H1 (cell line): Measurements from ENCODE around the gene RMRP. TPM values are rescaled to one million over a fixed set of nuclear protein-coding genes. Genes with fewer than 3 reads are reported as not detected.

Experiments used
- CTCF ChIA-PET: fragments of 300-600 bp; sonication (Branson Sonifier 250); formaldehyde crosslinking; loops from one replicate; lab custom pipeline; 2021; ENCODE audit not compliant: partially characterized antibody; lab: Charles Lee
- POLR2A ChIA-PET: fragments of 300-600 bp; sonication (Branson Sonifier 250); formaldehyde crosslinking; loops from one replicate; lab custom pipeline; 2021; ENCODE audit warnings: inconsistent platforms; ENCODE audit not compliant: partially characterized antibody; lab: Charles Lee
- DNase-seq, 2 experiments: peaks; one replicate each; pipeline versions ENCODE4 v3.0.0 to v3.0.0-alpha.2; 2010 to 2022; ENCODE audit warnings: low spot score in 2 of 2, low read depth in 1 of 2, mixed read lengths in 1 of 2
- FAIRE-seq: peaks from 2 replicates; lab custom pipeline; 2011; peaks lifted over from hg19 to GRCh38; lab: Jason Lieb, UNC
- H2AFZ ChIP-seq: 2 replicates; pipeline ENCODE4 v1.8.1; 2012; ENCODE audit warnings: low read length, inconsistent platforms
- H2AK5ac ChIP-seq: 2 replicates; pipeline ENCODE4 v1.6.1; 2013; ENCODE audit warnings: low read depth, low read length
- H2BK120ac ChIP-seq: replicated peaks from 2 replicates; pipeline ENCODE3; 2013; ENCODE audit warnings: low read depth, low read length, inconsistent platforms
- H2BK12ac ChIP-seq: 2 replicates; pipeline ENCODE4 v1.6.1; 2013; ENCODE audit warnings: low read depth, low read length
- H2BK15ac ChIP-seq: 2 replicates; pipeline ENCODE4 v1.6.1; 2013; ENCODE audit warnings: low read length
- H2BK20ac ChIP-seq: 2 replicates; pipeline ENCODE4 v1.6.1; 2013; ENCODE audit warnings: low read length
- H2BK5ac ChIP-seq: 2 replicates; pipeline ENCODE4 v1.6.1; 2013; ENCODE audit warnings: low read depth, low read length
- H3K14ac ChIP-seq: 2 replicates; pipeline ENCODE4 v1.6.1; 2013; ENCODE audit warnings: inconsistent platforms; ENCODE audit not compliant: insufficient read length
- H3K18ac ChIP-seq: 2 replicates; pipeline ENCODE4 v1.6.1; 2013; ENCODE audit warnings: low read length; ENCODE audit errors: extremely low read depth
- H3K23ac ChIP-seq: 2 replicates; pipeline ENCODE4 v1.6.1; 2013; ENCODE audit warnings: inconsistent platforms; ENCODE audit not compliant: insufficient read length
- H3K23me2 ChIP-seq: 2 replicates; pipeline ENCODE4 v1.6.1; 2013; ENCODE audit warnings: low read depth, low read length
- H3K27ac ChIP-seq: 2 replicates; pipeline ENCODE4 v1.6.1; 2011; ENCODE audit warnings: low read depth, low read length, inconsistent platforms
- H3K27me3 ChIP-seq, 4 experiments: replicated peaks in 1 of 4; 1 replicate in 1 of 4; 2 replicates in 3 of 4; pipeline versions ENCODE4 v1.6.1 to v1.8.1; 2011 to 2013; ENCODE audit warnings: low read length in 3 of 4, mild to moderate bottlenecking in 3 of 4, inconsistent platforms in 2 of 4, mixed read lengths in 2 of 4, moderate library complexity in 1 of 4; ENCODE audit not compliant: control insufficient read depth in 3 of 4, insufficient read depth in 3 of 4; ENCODE audit errors: extremely low read depth in 1 of 4
- H3K36me3 ChIP-seq, 4 experiments: 2 replicates each; pipeline versions ENCODE4 v1.6.1 to v1.8.1; 2011 to 2013; ENCODE audit warnings: mild to moderate bottlenecking in 4 of 4, low read length in 3 of 4, moderate library complexity in 2 of 4, control low read depth in 1 of 4, inconsistent platforms in 1 of 4; ENCODE audit not compliant: insufficient read depth in 4 of 4, control insufficient read depth in 2 of 4
- H3K4ac ChIP-seq: replicated peaks from 2 replicates; pipeline ENCODE3; 2013; ENCODE audit warnings: low read length, low read depth, mixed read lengths, inconsistent platforms; ENCODE audit not compliant: insufficient read length
- H3K4me1 ChIP-seq, 4 experiments: replicated peaks in 1 of 4; 1 replicate in 1 of 4; 2 replicates in 3 of 4; pipeline versions ENCODE4 v1.6.1 to v1.8.1; 2011 to 2013; ENCODE audit warnings: low read length in 3 of 4, inconsistent platforms in 2 of 4, mixed read lengths in 1 of 4; ENCODE audit not compliant: insufficient read depth in 4 of 4, control insufficient read depth in 3 of 4
- H3K4me2 ChIP-seq, 2 experiments: 2 replicates each; pipeline versions ENCODE4 v1.6.1 to v1.8.1; 2011 to 2013; ENCODE audit warnings: low read depth in 2 of 2, low read length in 2 of 2, control low read depth in 1 of 2, inconsistent platforms in 1 of 2, mild to moderate bottlenecking in 1 of 2; ENCODE audit not compliant: insufficient read depth in 1 of 2
- H3K4me3 ChIP-seq, 4 experiments: fragments of 200-600, 300-600 bp in 1 of 4; sonication (generic), shearing (Covaris generic), sonication (Bioruptor Twin) in 1 of 4; 2 replicates each; pipeline versions ENCODE4 v1.5.1 to v1.8.1; 2011 to 2016; ENCODE audit warnings: low read length in 4 of 4, low read depth in 3 of 4, control low read depth in 2 of 4, inconsistent platforms in 2 of 4, mild to moderate bottlenecking in 2 of 4, mixed read lengths in 1 of 4, moderate library complexity in 1 of 4; ENCODE audit not compliant: insufficient read depth in 2 of 4; ENCODE audit errors: extremely low read depth in 1 of 4
- H3K56ac ChIP-seq: replicated peaks from 2 replicates; pipeline ENCODE3; 2013; ENCODE audit warnings: low read depth, mild to moderate bottlenecking, mixed read lengths, low read length, inconsistent platforms; ENCODE audit not compliant: insufficient read length
- H3K79me1 ChIP-seq: 2 replicates; pipeline ENCODE4 v1.6.1; 2013; ENCODE audit warnings: low read depth, low read length, control low read depth
- H3K79me2 ChIP-seq, 2 experiments: 2 replicates each; pipeline versions ENCODE4 v1.6.1 to v1.8.1; 2012 to 2013; ENCODE audit warnings: low read length in 2 of 2, mild to moderate bottlenecking in 2 of 2, inconsistent platforms in 1 of 2; ENCODE audit not compliant: insufficient read depth in 2 of 2, control insufficient read depth in 1 of 2
- H3K9ac ChIP-seq, 4 experiments: replicated peaks in 1 of 4; 1 replicate in 1 of 4; 2 replicates in 3 of 4; pipeline versions ENCODE4 v1.6.1 to v1.8.1; 2011 to 2013; ENCODE audit warnings: low read depth in 3 of 4, low read length in 3 of 4, control low read depth in 2 of 4, mild to moderate bottlenecking in 2 of 4, moderate library complexity in 2 of 4, inconsistent platforms in 1 of 4; ENCODE audit errors: extremely low read depth in 1 of 4
- H3K9me3 ChIP-seq, 2 experiments: 2 replicates each; pipeline versions ENCODE4 v1.6.1 to v1.8.1; 2012 to 2013; ENCODE audit warnings: mild to moderate bottlenecking in 2 of 2, moderate library complexity in 2 of 2, control low read depth in 1 of 2, inconsistent platforms in 1 of 2, low read depth in 1 of 2, low read length in 1 of 2, mixed read lengths in 1 of 2; ENCODE audit not compliant: insufficient read depth in 2 of 2
- H4K20me1 ChIP-seq, 2 experiments: replicated peaks in 1 of 2; 2 replicates each; pipeline versions ENCODE3 to v1.8.1; 2011 to 2013; ENCODE audit warnings: inconsistent platforms in 2 of 2, low read length in 2 of 2, mild to moderate bottlenecking in 1 of 2; ENCODE audit not compliant: insufficient read depth in 2 of 2, control insufficient read depth in 1 of 2
- H4K5ac ChIP-seq: 2 replicates; pipeline ENCODE4 v1.6.1; 2013; ENCODE audit warnings: low read length, low read depth, mixed read lengths, inconsistent platforms; ENCODE audit not compliant: insufficient read length
- H4K8ac ChIP-seq: 2 replicates; pipeline ENCODE4 v1.8.0; 2013; ENCODE audit warnings: mild to moderate bottlenecking, moderate library complexity, low read length, inconsistent platforms; ENCODE audit not compliant: insufficient read depth; ENCODE audit errors: extremely low read depth
- H4K91ac ChIP-seq: replicated peaks from 2 replicates; pipeline ENCODE3; 2013; ENCODE audit warnings: low read length, mixed read lengths, inconsistent platforms; ENCODE audit not compliant: insufficient read length
- BACH1 ChIP-seq: IDR thresholded peaks from 2 replicates; pipeline ENCODE4 v1.6.1; 2012; ENCODE audit warnings: low read length, improper control_type of control experiment
- CBX5 ChIP-seq: fragments of 300-800, 300-1000 bp; sonication (generic); IDR thresholded peaks from 2 replicates; pipeline ENCODE4 v1.7.1; 2016; ENCODE audit warnings: antibody characterized with exemption, low read length, low read depth
- CEBPB ChIP-seq: IDR thresholded peaks from 2 replicates; pipeline ENCODE4 v1.6.1; 2012; ENCODE audit warnings: low read depth, low read length
- FOSL1 ChIP-seq: IDR thresholded peaks from 2 replicates; pipeline ENCODE4 v1.6.1; 2011; ENCODE audit warnings: mild to moderate bottlenecking, low read depth, low read length, moderate library complexity; ENCODE audit not compliant: insufficient read depth
- GTF2F1 ChIP-seq: IDR thresholded peaks from 2 replicates; pipeline ENCODE4 v1.6.1; 2012; ENCODE audit warnings: low read depth, low read length, improper control_type of control experiment, borderline replicate concordance
- KDM1A ChIP-seq: fragments of 200-600, 300-600 bp; sonication (generic); IDR thresholded peaks from 2 replicates; pipeline ENCODE4 v1.7.1; 2016; ENCODE audit warnings: mild to moderate bottlenecking, low read length, borderline replicate concordance
- KDM4A ChIP-seq: IDR thresholded peaks from one replicate; pipeline ENCODE4 v1.7.1; 2012; ENCODE audit warnings: low read depth, mild to moderate bottlenecking, moderate library complexity, low read length, inconsistent platforms; ENCODE audit not compliant: severe bottlenecking
- NRF1 ChIP-seq: IDR thresholded peaks from 2 replicates; pipeline ENCODE4 v1.6.1; 2011; ENCODE audit warnings: mild to moderate bottlenecking, low read depth, low read length, improper control_type of control experiment
- RBBP5 ChIP-seq: IDR thresholded peaks from 2 replicates; pipeline ENCODE4 v1.7.1; 2012; ENCODE audit warnings: low read depth, mild to moderate bottlenecking, inconsistent platforms, low read length, moderate library complexity, borderline replicate concordance
- SAP30 ChIP-seq: fragments of 300-600 bp; sonication (generic); IDR thresholded peaks from 2 replicates; pipeline ENCODE4 v1.7.1; 2012; ENCODE audit warnings: low read length, moderate library complexity, mild to moderate bottlenecking, inconsistent platforms; ENCODE audit not compliant: insufficient read depth, insufficient replicate concordance
- TEAD4 ChIP-seq: IDR thresholded peaks from 2 replicates; pipeline ENCODE4 v1.6.1; 2012; ENCODE audit warnings: low read depth, low read length, inconsistent platforms, mixed read lengths
- YY1 ChIP-seq: IDR thresholded peaks from 2 replicates; pipeline ENCODE4 v1.6.1; 2011; ENCODE audit warnings: low read depth, mild to moderate bottlenecking, low read length
- WGBS, 2 experiments: shearing (Covaris generic) in 1 of 2; methylation state at CpG; one replicate each; pipeline versions ENCODE4 v1.1.6 to v1.1.7; 2013 to 2015; ENCODE audit warnings: low lambda C conversion rate in 2 of 2, mixed read lengths in 2 of 2, inconsistent platforms in 1 of 2, low coverage in 1 of 2, missing lambda C conversion rate in 1 of 2; ENCODE audit not compliant: insufficient replicate concordance in 2 of 2, insufficient coverage in 1 of 2, insufficient read length in 1 of 2; ENCODE audit errors: extremely low coverage in 1 of 2, missing lambda C conversion rate in 1 of 2; 5-methylcytosine and 5-hydroxymethylcytosine counted together
- polyA plus RNA-seq, 7 experiments: library from polyadenylated mRNA; depleted of rRNA in 3 of 7; stranded (reverse) in 5 of 7; unstranded in 2 of 7; fragments of >200 nt in 5 of 7; fragments of 200-250 nt in 2 of 7; gene quantifications; 1 replicate in 5 of 7; 2 replicates in 1 of 7; 4 replicates in 1 of 7; pipeline versions ENCODE4 v1.2.1 to v1.2.3, GENCODE V29; 2011 to 2013; ENCODE audit warnings: missing spikeins in 2 of 7, mixed read lengths in 2 of 7
- total RNA-seq: library from RNA; stranded (reverse); fragmentation: NEBNext Ultra II Directional; extraction: Animal tissue kit (Norgen Biotek cat#: 25700); gene quantifications from 2 replicates; pipeline ENCODE4 v1.2.1, GENCODE V29; 2021

Gene RMRP
- total and polyA plus RNA-seq, 2 of the 8 experiments (the other 6 are each of a cell fraction or from before 2014, with no cell fraction given): 169 to 14,987 TPM

DNA sequence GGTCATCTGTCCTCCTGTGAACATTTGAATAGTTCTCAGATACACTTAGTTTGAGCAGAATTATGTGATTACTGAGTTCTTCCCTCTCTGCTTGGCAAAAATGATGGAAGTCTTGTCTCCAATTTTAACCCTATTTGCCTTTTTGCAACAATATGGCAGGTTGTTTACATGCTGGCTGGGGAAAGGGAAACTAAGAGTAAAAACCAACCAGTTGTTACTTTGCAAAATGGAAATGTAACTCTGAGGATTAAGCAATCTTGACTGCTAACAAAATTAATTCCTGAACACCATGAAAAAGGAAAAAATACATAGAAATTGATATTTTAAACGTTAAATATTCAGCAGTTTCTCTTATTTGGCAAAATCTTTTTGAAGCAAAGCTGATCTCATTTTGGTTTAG is 18.2 kb downstream of the RMRP start:
- Histone ChIP-seq H3K18ac (no peak overlapping the region), H3K23ac (no peak overlapping the region), H3K36me3 (no peaks in the 10 kb centered on the region; a peak in 2 of 8 replicates), H3K9me3 (peaks cover 0 to 2% of the 10 kb centered on the region in 2 experiments; a peak in 1 of 4 replicates), H2BK20ac (no peak overlapping the region), H3K9ac (no peak overlapping the region), H3K4me3 (no peak overlapping the region), H4K20me1 (no peaks in the 10 kb centered on the region), H3K79me2 (no peaks in the 10 kb centered on the region), H3K56ac (no peak overlapping the region), H2BK15ac (no peak overlapping the region), H2BK5ac (no peak overlapping the region), H4K91ac (no peak overlapping the region), H3K27ac (no peak overlapping the region), H4K8ac (no peak overlapping the region), H3K4me2 (no peak overlapping the region), H3K4me1 (no peaks in the 10 kb centered on the region), H2BK12ac (no peak overlapping the region), H3K14ac (no peak overlapping the region), H2AK5ac (no peak overlapping the region), H2BK120ac (no peak overlapping the region), H3K4ac (no peak overlapping the region), H3K79me1 (no peaks in the 10 kb centered on the region), H3K27me3 (no peaks in the 10 kb centered on the region), H3K23me2 (no peaks in the 10 kb centered on the region), H2AFZ (no peak overlapping the region), H4K5ac (no peak overlapping the region)
- TF ChIP-seq SAP30: no peak
- no peak for TF ChIP-seq NRF1
- TF ChIP-seq CEBPB: no peak
- TF ChIP-seq KDM1A: no peak
- no peak for TF ChIP-seq BACH1
- TF ChIP-seq RBBP5: no peak
- TF ChIP-seq YY1: no peak
- no peak for TF ChIP-seq TEAD4
- TF ChIP-seq CBX5: no peak
- TF ChIP-seq FOSL1: no peak
- TF ChIP-seq GTF2F1: no peak
- TF ChIP-seq KDM4A: no peak
- peak; percentile 45 for FAIRE-seq
- ChIA-PET POLR2A (interaction anchor here (0.7 kb wide), 1 partner anchor 19 kb away, joined by 3 read pairs; the partner anchor contains the start of genes CCDC107 and RMRP), CTCF (interaction anchor here (1.0 to 1.3 kb wide), 2 partner anchors 28 to 187 kb away, joined by 3 to 4 read pairs; no protein-coding TSS in a partner anchor)
- 88% methylated on average over 1 of the region's 1 CpG; no CpG with 5 or more reads in 1 of the 2 experiments for WGBS, 2 experiments
- DNase-seq: no peak
